Thymus (tissue), 11 donors: ENCODE measurements around the gene RAB3GAP1. TPM values are rescaled to one million over a fixed set of nuclear protein-coding genes. Genes with fewer than 3 reads are reported as not detected.
"Not testable (repeated sequence)": the region's sequence is repeated elsewhere in the genome, so short reads cannot be mapped to it uniquely, and the experiment has no call there.

Source experiments
- DNase-seq, 9 donors: peaks; one replicate each; pipeline ENCODE4 v3.0.0-alpha.2; 2013; ENCODE audit warnings: low spot score in 9 of 9, low read depth in 6 of 9, missing footprints in 1 of 9
- H3K27ac ChIP-seq, 2 donors: one replicate each; pipeline ENCODE4 v1.5.1; 2013; ENCODE audit warnings: control low read depth in 1 of 2, low read depth in 1 of 2, low read length in 1 of 2, mild to moderate bottlenecking in 1 of 2, moderate library complexity in 1 of 2
- H3K27me3 ChIP-seq, 2 donors: one replicate each; pipeline ENCODE4 v1.5.1; 2013; ENCODE audit warnings: low read length in 1 of 2; ENCODE audit not compliant: control insufficient read depth in 2 of 2, insufficient read depth in 1 of 2
- H3K36me3 ChIP-seq, 2 donors: one replicate each; pipeline ENCODE4 v1.5.1; 2013; ENCODE audit warnings: low read length in 1 of 2, mild to moderate bottlenecking in 1 of 2, moderate library complexity in 1 of 2; ENCODE audit not compliant: control insufficient read depth in 2 of 2, insufficient read depth in 2 of 2
- H3K4me1 ChIP-seq, 2 donors: one replicate each; pipeline ENCODE4 v1.5.1; 2013; ENCODE audit warnings: low read length in 2 of 2; ENCODE audit not compliant: control insufficient read depth in 2 of 2, insufficient read depth in 2 of 2
- H3K4me3 ChIP-seq, 2 donors: one replicate each; pipeline ENCODE4 v1.5.1; 2013; ENCODE audit warnings: low read length in 2 of 2, control low read depth in 1 of 2, mild to moderate bottlenecking in 1 of 2
- H3K9me3 ChIP-seq, 2 donors: one replicate each; pipeline ENCODE4 v1.5.1; 2013; ENCODE audit warnings: low read length in 1 of 2, mild to moderate bottlenecking in 1 of 2; ENCODE audit not compliant: control insufficient read depth in 2 of 2, insufficient read depth in 1 of 2
- WGBS: extraction: QIAGEN DNeasy Blood & Tissue Kit; methylation state at CpG from one replicate; pipeline ENCODE4 v1.1.7; 2013; 5-methylcytosine and 5-hydroxymethylcytosine counted together
- polyA plus RNA-seq: library from polyadenylated mRNA; stranded (reverse); fragments of 200-250 nt; gene quantifications from one replicate; pipeline ENCODE4 v1.2.3, GENCODE V29; 2013
- total RNA-seq: library from RNA; stranded (reverse); fragments of 120-200 nt; gene quantifications from one replicate; pipeline ENCODE4 v1.2.4, GENCODE V29; 2013
- donor health status: healthy.

RAB3GAP1 gene
- total and polyA plus RNA-seq, 2 donors: 25.5 to 29.8 TPM

- Histone ChIP-seq H3K4me3 (no peak overlapping the region), H3K27me3 (no peaks in the 10 kb centered on the region), H3K4me1 (no peaks in the 10 kb centered on the region), H3K9me3 (peaks cover 3 to 8% of the 10 kb centered on the region in 2 donors), H3K36me3 (peaks cover 8 to 13% of the 10 kb centered on the region in 2 donors), H3K27ac (no peak overlapping the region)
- WGBS: 95% methylated on average over 1 of the region's 1 CpG
- DNase-seq: no peak
Observed at GRCh38 chr2:135066710-135067109, 14.6 kb downstream of the RAB3GAP1 start.

GRCh38 chr2:135072125-135072997 lies 20.3 kb downstream of the RAB3GAP1 start:
- no peaks in the 10 kb centered on the region for H3K4me1 ChIP-seq
- H3K27ac ChIP-seq: no peak overlapping the region
- DNase-seq: peak in 1 of 9 donors; percentile 9
- WGBS: over 99% methylated on average over 3 of the region's 3 CpGs
- peaks cover 5 to 21% of the 10 kb centered on the region in 2 donors for H3K9me3 ChIP-seq
- H3K27me3 ChIP-seq: no peaks in the 10 kb centered on the region
- peaks cover 0 to 4% of the 10 kb centered on the region in 2 donors for H3K36me3 ChIP-seq
- no peak overlapping the region for H3K4me3 ChIP-seq

DNA sequence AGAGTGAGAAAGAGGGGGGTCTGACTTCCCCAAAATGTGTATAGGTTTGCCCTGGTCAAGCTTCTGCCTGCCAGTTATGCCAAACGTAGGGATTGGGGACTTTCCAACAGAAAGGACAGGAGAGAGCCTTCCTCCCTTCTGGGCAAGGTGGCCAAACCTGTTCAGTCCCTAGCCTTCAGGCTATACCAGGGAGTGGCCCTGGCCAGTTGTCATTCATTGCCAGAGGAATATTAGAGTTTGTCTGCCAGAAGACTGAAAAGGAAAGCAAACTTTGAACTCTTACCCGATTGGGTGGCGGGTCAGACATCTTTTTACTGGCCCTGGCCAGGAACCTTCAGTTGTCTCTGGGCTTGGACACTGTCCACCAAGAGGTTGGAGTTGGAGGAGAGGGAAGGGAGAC lies 22.1 kb downstream of the RAB3GAP1 start:
- H3K36me3 ChIP-seq: peaks cover 2 to 8% of the 10 kb centered on the region in 2 donors

GRCh38 chr2:135076556-135076955 lies 24.5 kb downstream of the RAB3GAP1 start:
- no peak for DNase-seq
- whole genome bisulfite sequencing: 100% methylated on average over 2 of the region's 2 CpGs
- Histone ChIP-seq H3K4me3 (no peak overlapping the region), H3K9me3 (peaks cover 3 to 15% of the 10 kb centered on the region in 2 donors), H3K27me3 (no peaks in the 10 kb centered on the region), H3K36me3 (peaks cover 2 to 5% of the 10 kb centered on the region in 2 donors), H3K4me1 (no peaks in the 10 kb centered on the region), H3K27ac (no peak overlapping the region)

More for the DNA sequence above, 22.1 kb downstream of the RAB3GAP1 start:
- H3K27me3 ChIP-seq: no peaks in the 10 kb centered on the region
- DNase-seq: no peak
- no peaks in the 10 kb centered on the region for H3K4me1 ChIP-seq
- WGBS: 98% methylated on average over 3 of the region's 3 CpGs
- peaks cover 5 to 21% of the 10 kb centered on the region in 2 donors for H3K9me3 ChIP-seq
- no peak overlapping the region for H3K27ac ChIP-seq
- H3K4me3 ChIP-seq: no peak overlapping the region

DNA sequence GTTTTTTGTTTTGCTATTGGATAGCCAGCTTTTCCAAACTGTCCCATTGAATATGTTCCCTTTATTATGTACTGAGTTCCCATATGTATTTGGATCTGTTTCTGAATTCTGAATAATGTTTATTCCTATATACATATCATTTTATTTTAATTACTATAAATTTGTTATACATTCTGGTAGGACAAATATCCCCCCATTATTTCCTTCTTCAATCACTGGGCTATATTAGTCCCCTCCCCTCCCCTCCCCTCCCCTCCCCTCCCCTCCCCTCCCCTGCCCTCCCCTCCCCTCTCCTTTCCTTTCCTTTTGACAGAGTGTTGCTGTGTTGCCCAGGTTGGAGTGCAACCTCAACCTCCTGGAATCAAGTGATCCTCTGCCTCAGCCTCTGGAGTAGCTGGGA lies 26.3 kb downstream of the RAB3GAP1 start:
- no peaks in the 10 kb centered on the region for H3K4me1 ChIP-seq
- peaks cover 0 to 9% of the 10 kb centered on the region in 2 donors for H3K9me3 ChIP-seq
- H3K4me3 ChIP-seq: no peak overlapping the region
- DNase-seq: no peak
- peaks cover 5 to 7% of the 10 kb centered on the region in 2 donors for H3K36me3 ChIP-seq
- H3K27me3 ChIP-seq: no peaks in the 10 kb centered on the region
- H3K27ac ChIP-seq: no peak overlapping the region

DNA sequence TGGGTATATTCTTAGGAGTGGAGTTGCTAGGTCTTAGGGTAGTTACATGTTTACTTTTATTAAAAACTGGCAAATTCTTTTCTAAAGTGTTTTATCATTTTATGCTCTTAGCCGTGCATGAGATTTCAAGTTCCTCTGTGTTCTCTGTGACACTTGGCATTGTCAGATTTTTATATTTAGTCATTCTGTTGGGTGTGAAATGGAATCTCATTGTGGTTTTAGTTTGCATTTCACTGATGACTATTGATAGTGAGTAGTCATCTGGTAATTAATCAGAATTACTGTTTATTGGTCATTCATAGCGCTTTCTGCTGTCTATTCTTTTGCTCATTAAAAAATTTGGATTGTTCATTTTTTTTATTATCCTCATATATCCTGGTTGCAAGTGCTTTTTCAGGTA lies 34.1 kb downstream of the RAB3GAP1 start:
- over 99% methylated on average over 2 of the region's 2 CpGs for WGBS
- H3K36me3 ChIP-seq: peaks cover 3% of the 10 kb centered on the region in 2 donors
- H3K27ac ChIP-seq: no peak overlapping the region
- DNase-seq: no peak
- peaks cover 0 to 1% of the 10 kb centered on the region in 2 donors for H3K9me3 ChIP-seq
- no peaks in the 10 kb centered on the region for H3K27me3 ChIP-seq
- H3K4me3 ChIP-seq: no peak overlapping the region
- H3K4me1 ChIP-seq: no peaks in the 10 kb centered on the region

GRCh38 chr2:135089597-135089996 lies 37.5 kb downstream of the RAB3GAP1 start:
- H3K36me3 ChIP-seq, H3K4me3 ChIP-seq: not testable (repeated sequence)
- 98% methylated on average over 4 of the region's 4 CpGs for WGBS

DNA sequence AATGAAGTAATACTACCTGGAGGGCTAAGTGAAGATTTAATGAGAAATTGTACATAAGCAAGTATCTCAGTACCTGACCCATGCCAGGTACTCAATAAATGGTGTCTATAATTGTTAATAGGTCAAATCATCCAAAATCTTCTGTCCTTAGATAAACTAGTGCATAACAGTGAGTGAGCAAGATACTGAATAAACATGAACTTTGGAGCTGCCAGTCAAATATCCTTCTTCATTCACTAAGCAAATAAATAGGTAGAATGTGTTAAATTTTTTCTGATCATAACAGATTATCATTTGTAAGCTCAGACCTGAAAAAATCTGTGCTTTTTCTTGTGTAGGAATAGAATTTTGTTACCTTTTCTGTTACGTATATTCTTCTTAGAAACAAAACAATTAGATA lies 39.6 kb downstream of the RAB3GAP1 start:
- H3K9me3 ChIP-seq: peaks cover 0 to 1% of the 10 kb centered on the region in 2 donors
- no peaks in the 10 kb centered on the region for H3K27me3 ChIP-seq
- no peak overlapping the region for H3K4me3 ChIP-seq
- no peaks in the 10 kb centered on the region for H3K4me1 ChIP-seq
- H3K27ac ChIP-seq: no peak overlapping the region
- H3K36me3 ChIP-seq: peaks cover 9 to 13% of the 10 kb centered on the region in 2 donors
- no peak for DNase-seq
- 99% methylated on average over 1 of the region's 1 CpG for WGBS

More at GRCh38 chr2:135089597-135089996, 37.5 kb downstream of the RAB3GAP1 start:
- not testable (repeated sequence) for H3K4me1 ChIP-seq, H3K9me3 ChIP-seq, H3K27ac ChIP-seq, H3K27me3 ChIP-seq, DNase-seq

GRCh38 chr2:135093193-135093592 lies 41.1 kb downstream of the RAB3GAP1 start:
- peaks cover 9 to 13% of the 10 kb centered on the region in 2 donors for H3K36me3 ChIP-seq

More at GRCh38 chr2:135093193-135093592, 41.1 kb downstream of the RAB3GAP1 start:
- Histone ChIP-seq H3K4me1 (no peaks in the 10 kb centered on the region), H3K4me3 (no peak overlapping the region), H3K27ac (no peak overlapping the region), H3K9me3 (peaks cover 0 to 1% of the 10 kb centered on the region in 2 donors), H3K27me3 (no peaks in the 10 kb centered on the region)
- DNase-seq: no peak
